ENCODE measurements around the gene SEPTIN11. TPM values are rescaled to one million over a fixed set of nuclear protein-coding genes. Genes with fewer than 3 reads are reported as not detected.

Gene SEPTIN11
- total and polyA plus RNA-seq, 9 of the 15 experiments (the other 6 are each of a cell fraction or from before 2014, with no cell fraction given) = 25.7 to 142 (median 84.3) TPM

GRCh38 chr4:76949276-76950051, at the start of gene SEPTIN11 (continued):
- TF ChIP-seq TEAD4 (IDR thresholded peaks at IDR 0.05; ENCODE audit: low read length) (0 out of 2 replicates have a peak, but pooled peaks have one; percentile 3), TEAD4 (CRISPR knock-in tag; IDR thresholded peaks at IDR 0.05; ENCODE audit: borderline replicate concordance) (no peak), HMG20A (CRISPR knock-in tag; conservative IDR thresholded peaks at IDR 0.05) (no peak), MYC (IDR thresholded peaks at IDR 0.05; ENCODE audit: low read depth, low read length) (peak; percentile 13; the same call in 1 of the 2 replicates), MYC (CRISPR knock-in tag; IDR thresholded peaks at IDR 0.05; ENCODE audit: borderline replicate concordance, low read depth) (peak; percentile 91; the same call in 1 of the 2 replicates), ZNF143 (CRISPR knock-in tag; IDR thresholded peaks at IDR 0.05) (0 out of 2 replicates have a peak, but pooled peaks have one; percentile 49), ZNF511 (CRISPR knock-in tag; IDR thresholded peaks at IDR 0.05) (peak; percentile 18; the same call in 1 of the 2 replicates), TBP (optimal IDR thresholded peaks at IDR 0.05; ENCODE audit: low read depth, low read length) (peak; percentile 93), MBD2 (IDR thresholded peaks at IDR 0.05; ENCODE audit: borderline replicate concordance, low read depth) (peak; percentile 81; the same call in 1 of the 2 replicates), TGIF2 (CRISPR knock-in tag; IDR thresholded peaks at IDR 0.05) (peak; percentile 67; the same call in 1 of the 2 replicates), AFF4 (CRISPR knock-in tag; IDR thresholded peaks at IDR 0.05) (peak; percentile 73; the same call in 1 of the 2 replicates), RBM39 (optimal IDR thresholded peaks at IDR 0.05; ENCODE audit: low read depth, low read length) (no peak), CTBP1 (IDR thresholded peaks at IDR 0.05; ENCODE audit: borderline replicate concordance) (0 out of 2 replicates have a peak, but pooled peaks have one; percentile 11), ZNF431 (CRISPR knock-in tag; IDR thresholded peaks at IDR 0.05) (peak; percentile 20; the same call in 1 of the 2 replicates), ZFX (CRISPR knock-in tag; IDR thresholded peaks at IDR 0.05) (peak; percentile 58), ZFP91 (CRISPR knock-in tag; IDR thresholded peaks at IDR 0.05) (no peak), KAT7 (CRISPR knock-in tag; IDR thresholded peaks at IDR 0.05; ENCODE audit: borderline replicate concordance) (0 out of 2 replicates have a peak, but pooled peaks have one; percentile 88), FOXK2 (conservative IDR thresholded peaks at IDR 0.05 in 1 of 2, IDR thresholded peaks at IDR 0.05 in 1 of 2; ENCODE audit: low read depth in 2 of 2) (peak; percentile 83 to 98), ZNF165 (CRISPR knock-in tag; IDR thresholded peaks at IDR 0.05; ENCODE audit: borderline replicate concordance) (no peak), TOE1 (IDR thresholded peaks at IDR 0.05; ENCODE audit: borderline replicate concordance) (peak; percentile 38), TOE1 (CRISPR knock-in tag; IDR thresholded peaks at IDR 0.05; ENCODE audit: borderline replicate concordance, low read depth) (no peak)
